Mesenchymal stem cell (in vitro differentiated cells and primary cell): ENCODE data around the gene C3orf20.

Experiments
- DNase-seq: peaks from one replicate; pipeline ENCODE4 v3.0.0-alpha.2; 2013
- H2AFZ ChIP-seq: one replicate; pipeline ENCODE4 v1.6.1; 2013; ENCODE audit warnings: low read depth, mild to moderate bottlenecking, control low read depth, inconsistent platforms, low read length, moderate library complexity
- H2AK5ac ChIP-seq: 2 replicates; pipeline ENCODE4 v1.6.1; 2013; ENCODE audit warnings: low read length, moderate library complexity, mild to moderate bottlenecking, inconsistent platforms; ENCODE audit not compliant: severe bottlenecking
- H2BK120ac ChIP-seq: one replicate; pipeline ENCODE4 v1.6.1; 2013; ENCODE audit warnings: low read depth, mild to moderate bottlenecking, inconsistent platforms, low read length, moderate library complexity
- H2BK12ac ChIP-seq, 2 experiments: one replicate each; pipeline ENCODE4 v1.6.1; 2013; ENCODE audit warnings: inconsistent platforms in 2 of 2, low read length in 2 of 2, mild to moderate bottlenecking in 2 of 2, moderate library complexity in 2 of 2, control low read depth in 1 of 2
- H2BK15ac ChIP-seq: one replicate; pipeline ENCODE4 v1.6.1; 2013; ENCODE audit warnings: mild to moderate bottlenecking, low read depth, inconsistent platforms; ENCODE audit not compliant: poor library complexity, severe bottlenecking
- H2BK5ac ChIP-seq: 2 replicates; pipeline ENCODE4 v1.6.1; 2013; ENCODE audit warnings: low read depth, mild to moderate bottlenecking, low read length, control low read depth, inconsistent platforms; ENCODE audit not compliant: poor library complexity, severe bottlenecking
- H3K14ac ChIP-seq, 2 experiments: one replicate each; pipeline ENCODE4 v1.6.1; 2013; ENCODE audit warnings: inconsistent platforms in 2 of 2, low read length in 2 of 2, control low read depth in 1 of 2, mild to moderate bottlenecking in 1 of 2, moderate library complexity in 1 of 2
- H3K18ac ChIP-seq, 2 experiments: one replicate each; pipeline ENCODE4 v1.6.1; 2013; ENCODE audit warnings: inconsistent platforms in 2 of 2, low read length in 2 of 2, control low read depth in 1 of 2, low read depth in 1 of 2, mild to moderate bottlenecking in 1 of 2
- H3K23ac ChIP-seq, 2 experiments: one replicate each; pipeline ENCODE4 v1.6.1; 2013; ENCODE audit warnings: inconsistent platforms in 2 of 2, low read length in 2 of 2, mild to moderate bottlenecking in 2 of 2, moderate library complexity in 2 of 2, control low read depth in 1 of 2
- H3K27ac ChIP-seq: 2 replicates; pipeline ENCODE4 v1.5.1; 2013; ENCODE audit warnings: mild to moderate bottlenecking, moderate library complexity, low read length, control low read depth, inconsistent platforms; ENCODE audit not compliant: poor library complexity, severe bottlenecking
- H3K27me3 ChIP-seq, 2 experiments: 2 replicates each; pipeline versions ENCODE4 v1.6.1 to v1.7.0; 2013; ENCODE audit warnings: low read length in 2 of 2, mild to moderate bottlenecking in 2 of 2, moderate library complexity in 2 of 2, control low read depth in 1 of 2, inconsistent platforms in 1 of 2; ENCODE audit not compliant: control insufficient read depth in 1 of 2, insufficient read depth in 1 of 2
- H3K36me3 ChIP-seq, 2 experiments: 2 replicates each; pipeline versions ENCODE4 v1.6.1 to v1.7.0; 2013; ENCODE audit warnings: low read length in 2 of 2, control low read depth in 1 of 2, inconsistent platforms in 1 of 2, low read depth in 1 of 2, mild to moderate bottlenecking in 1 of 2; ENCODE audit not compliant: insufficient read depth in 2 of 2, control insufficient read depth in 1 of 2
- H3K4ac ChIP-seq, 2 experiments: one replicate each; pipeline ENCODE4 v1.6.1; 2013; ENCODE audit warnings: inconsistent platforms in 2 of 2, low read length in 2 of 2, mild to moderate bottlenecking in 2 of 2, moderate library complexity in 2 of 2, control low read depth in 1 of 2, low read depth in 1 of 2
- H3K4me1 ChIP-seq: 2 replicates; pipeline ENCODE4 v1.6.1; 2013; ENCODE audit warnings: low read depth, low read length, control low read depth; ENCODE audit not compliant: control insufficient read depth, insufficient read depth
- H3K4me2 ChIP-seq: 2 replicates; pipeline ENCODE4 v1.6.1; 2013; ENCODE audit warnings: low read length, mild to moderate bottlenecking, inconsistent platforms; ENCODE audit not compliant: poor library complexity, severe bottlenecking
- H3K4me3 ChIP-seq, 2 experiments: 2 replicates each; pipeline versions ENCODE4 v1.5.1 to v1.7.0; 2013; ENCODE audit warnings: low read length in 2 of 2, mild to moderate bottlenecking in 2 of 2, control low read depth in 1 of 2, low read depth in 1 of 2; ENCODE audit not compliant: insufficient read depth in 1 of 2
- H3K79me1 ChIP-seq: replicated peaks from 2 replicates; pipeline ENCODE4 v1.6.1; 2013; ENCODE audit warnings: mild to moderate bottlenecking, control low read depth, low read length, inconsistent platforms; ENCODE audit not compliant: poor library complexity, severe bottlenecking
- H3K9ac ChIP-seq: 2 replicates; pipeline ENCODE4 v1.7.0; 2013; ENCODE audit warnings: mild to moderate bottlenecking, low read length, moderate library complexity
- H3K9me3 ChIP-seq: 2 replicates; pipeline ENCODE4 v1.7.0; 2013; ENCODE audit warnings: mild to moderate bottlenecking, low read length; ENCODE audit not compliant: control insufficient read depth
- H4K8ac ChIP-seq: one replicate; pipeline ENCODE4 v1.6.1; 2013; ENCODE audit warnings: inconsistent platforms, mild to moderate bottlenecking, low read length, moderate library complexity
- H4K91ac ChIP-seq: one replicate; pipeline ENCODE4 v1.6.1; 2013; ENCODE audit warnings: mild to moderate bottlenecking, low read length, inconsistent platforms
- WGBS: methylation state at CpG from one replicate; pipeline ENCODE4 v1.1.7; 2013; ENCODE audit warnings: mixed read lengths; 5-methylcytosine and 5-hydroxymethylcytosine counted together

The C3orf20 gene

GRCh38 chr3:14792691-14793121, 117.8 kb downstream of the C3orf20 start:
- no peak overlapping the region for H2AK5ac ChIP-seq
- 90% methylated on average over 8 of the region's 9 CpGs for WGBS
- H3K4ac ChIP-seq, result no peak overlapping the region
- no peaks in the 10 kb centered on the region for H3K79me1 ChIP-seq
- no peaks in the 10 kb centered on the region for H3K4me1 ChIP-seq
- no peak for DNase-seq
- H3K14ac ChIP-seq, result no peak overlapping the region
- H2BK15ac ChIP-seq, result no peak overlapping the region
- H3K18ac ChIP-seq, result no peak overlapping the region
- H2BK5ac ChIP-seq, result no peak overlapping the region
- H4K8ac ChIP-seq, result no peak overlapping the region
- H2BK120ac ChIP-seq, result no peak overlapping the region
- no peaks in the 10 kb centered on the region for H3K36me3 ChIP-seq
- H2BK12ac ChIP-seq, result no peak overlapping the region
- H3K4me2 ChIP-seq, result no peak overlapping the region
- H3K27me3 ChIP-seq, result peaks cover 35 to 76% of the 10 kb centered on the region in 2 experiments
- no peak overlapping the region for H3K23ac ChIP-seq
- H3K27ac ChIP-seq, result no peak overlapping the region
- no peak overlapping the region for H4K91ac ChIP-seq
- H3K4me3 ChIP-seq, result no peak overlapping the region
- no peak overlapping the region for H3K9ac ChIP-seq
- no peak overlapping the region for H2AFZ ChIP-seq
- no peaks in the 10 kb centered on the region for H3K9me3 ChIP-seq

DNA sequence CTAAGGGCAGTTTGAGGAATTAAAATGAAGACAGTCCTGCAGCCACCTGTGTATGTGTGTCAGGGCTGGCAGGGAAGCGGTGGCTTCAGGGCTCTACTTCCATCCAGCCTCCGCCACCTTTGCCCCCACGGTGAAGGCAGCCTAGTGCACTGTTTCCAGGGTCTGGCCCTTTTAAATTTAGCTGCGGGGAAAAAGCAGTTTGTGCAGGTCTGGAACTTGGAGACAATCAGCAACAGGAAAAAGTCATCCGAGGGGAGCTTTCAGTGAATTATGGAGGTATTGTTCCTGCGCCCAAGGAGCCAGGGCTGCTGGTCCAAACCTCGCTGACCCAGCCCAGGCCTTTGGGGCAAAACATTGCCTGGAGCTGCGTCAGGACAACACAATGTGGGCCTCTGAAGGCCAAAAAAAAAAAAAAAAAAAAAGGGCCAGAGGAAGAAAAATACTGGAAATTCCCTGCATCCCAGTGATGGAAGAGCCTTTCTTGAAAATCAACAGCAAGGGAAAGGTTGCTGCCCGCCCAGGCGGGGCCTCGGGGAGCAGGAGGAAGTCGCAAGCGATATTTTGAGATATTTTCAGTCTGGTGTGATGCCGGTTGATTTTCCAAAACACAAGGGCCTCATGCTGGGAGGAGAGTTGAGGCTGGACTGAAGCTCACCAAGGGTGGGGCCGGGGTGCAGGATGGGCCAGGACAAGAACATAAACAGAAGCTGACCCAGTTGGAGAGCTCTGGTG, 118.4 kb downstream of the C3orf20 start:
- no peaks in the 10 kb centered on the region for H3K9me3 ChIP-seq
- H3K9ac ChIP-seq, result no peak overlapping the region
- no peak overlapping the region for H3K23ac ChIP-seq
- no peak overlapping the region for H3K18ac ChIP-seq
- H3K4ac ChIP-seq, result no peak overlapping the region
- no peak overlapping the region for H2BK5ac ChIP-seq
- H3K4me2 ChIP-seq, result no peak overlapping the region
- no peak overlapping the region for H4K8ac ChIP-seq
- no peaks in the 10 kb centered on the region for H3K36me3 ChIP-seq
- no peaks in the 10 kb centered on the region for H3K79me1 ChIP-seq
- H3K4me1 ChIP-seq, result no peaks in the 10 kb centered on the region
- no peak overlapping the region for H4K91ac ChIP-seq
- no peak overlapping the region for H2BK120ac ChIP-seq
- no peak overlapping the region for H3K4me3 ChIP-seq
- no peak overlapping the region for H2BK15ac ChIP-seq
- H2AK5ac ChIP-seq, result no peak overlapping the region
- H3K27me3 ChIP-seq, result peaks cover 32 to 73% of the 10 kb centered on the region in 2 experiments
- 79% methylated on average over 15 of the region's 15 CpGs for WGBS
- H2BK12ac ChIP-seq, result no peak overlapping the region
- no peak overlapping the region for H3K14ac ChIP-seq
- no peak overlapping the region for H3K27ac ChIP-seq
- no peak overlapping the region for H2AFZ ChIP-seq
- DNase-seq, result no peak

DNA sequence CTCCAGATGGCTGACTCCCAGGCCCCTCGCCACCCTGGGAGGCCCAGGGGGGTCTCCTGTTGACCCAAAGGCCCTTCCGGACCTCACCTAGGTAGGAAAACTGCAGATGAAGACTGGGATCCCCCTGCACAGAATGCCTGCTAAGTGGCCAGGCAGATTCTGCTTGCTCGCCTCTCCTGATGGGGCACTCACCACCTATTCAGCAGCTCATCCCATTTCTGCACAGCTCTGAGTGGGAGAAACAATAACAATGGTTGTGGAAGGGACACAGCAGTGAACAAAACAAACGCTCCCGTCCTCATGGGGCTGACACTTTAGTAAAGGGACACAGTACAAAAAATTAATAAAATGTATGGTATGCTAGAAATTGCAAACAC, 118.9 kb downstream of the C3orf20 start:
- 81% methylated on average over 4 of the region's 5 CpGs for WGBS

DNA sequence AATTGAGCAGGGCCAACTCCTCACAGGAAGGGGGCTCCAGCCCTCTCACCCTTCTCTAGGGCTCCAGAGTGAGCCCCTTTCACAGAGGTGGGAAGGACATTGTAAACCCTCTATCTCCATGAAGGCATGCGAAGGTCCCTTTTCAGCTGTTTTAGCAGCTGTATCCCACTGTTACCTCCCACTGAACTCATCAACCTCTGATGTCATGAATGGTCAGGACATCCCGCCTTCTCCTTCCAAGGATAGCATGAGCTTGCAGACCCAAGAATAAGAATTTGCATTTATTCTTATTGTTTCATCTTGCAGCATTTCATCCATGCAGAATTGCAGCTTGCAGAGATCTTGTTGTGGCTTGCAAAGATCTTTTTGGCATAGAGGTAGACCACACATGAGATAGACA, 119.5 kb downstream of the C3orf20 start:
- Histone ChIP-seq H3K9ac (no peak overlapping the region), H3K4me3 (no peak overlapping the region), H3K27me3 (peaks cover 31 to 67% of the 10 kb centered on the region in 2 experiments), H2BK12ac (no peak overlapping the region), H3K4ac (no peak overlapping the region), H2BK15ac (no peak overlapping the region), H3K23ac (no peak overlapping the region), H3K9me3 (no peaks in the 10 kb centered on the region), H4K8ac (no peak overlapping the region), H3K14ac (no peak overlapping the region), H2BK120ac (no peak overlapping the region), H3K4me1 (no peaks in the 10 kb centered on the region), H2AK5ac (no peak overlapping the region), H3K18ac (no peak overlapping the region), H3K79me1 (no peaks in the 10 kb centered on the region), H3K27ac (no peak overlapping the region), H4K91ac (no peak overlapping the region), H2AFZ (no peak overlapping the region), H3K36me3 (no peaks in the 10 kb centered on the region), H3K4me2 (no peak overlapping the region), H2BK5ac (no peak overlapping the region)
- 92% methylated on average over 1 of the region's 2 CpGs for WGBS
- no peak for DNase-seq

More for the DNA sequence above, 118.9 kb downstream of the C3orf20 start:
- Histone ChIP-seq H3K9me3 (no peaks in the 10 kb centered on the region), H3K18ac (no peak overlapping the region), H2AK5ac (no peak overlapping the region), H4K8ac (no peak overlapping the region), H2BK120ac (no peak overlapping the region), H2AFZ (no peak overlapping the region), H3K27me3 (peaks cover 31 to 72% of the 10 kb centered on the region in 2 experiments), H3K79me1 (no peaks in the 10 kb centered on the region), H3K4me1 (no peaks in the 10 kb centered on the region), H4K91ac (no peak overlapping the region), H3K36me3 (no peaks in the 10 kb centered on the region), H2BK15ac (no peak overlapping the region), H2BK12ac (no peak overlapping the region), H3K4me3 (no peak overlapping the region), H3K14ac (no peak overlapping the region), H3K4me2 (no peak overlapping the region), H2BK5ac (no peak overlapping the region), H3K23ac (no peak overlapping the region), H3K27ac (no peak overlapping the region), H3K9ac (no peak overlapping the region), H3K4ac (no peak overlapping the region)
- no peak for DNase-seq
